ENCODE data around the gene MIXL1.
"Not testable (repeated sequence)": the region's sequence is repeated elsewhere in the genome, so short reads cannot be mapped to it uniquely, and the experiment has no call there.

The MIXL1 gene

GRCh38 chr1:226187380-226187779 lies 36.1 kb upstream of the MIXL1 start:
- TF ChIP-seq CTCF (conservative IDR thresholded peaks at IDR 0.05; ENCODE audit: low read depth, low read length): no peak
- peak overlapping the region; percentile 94 for H3K4me3 ChIP-seq (ENCODE audit: low read depth, low read length)
- DNase-seq (ENCODE audit: low read depth): no peak

GRCh38 chr1:226195144-226195543 lies 28.3 kb upstream of the MIXL1 start:
- no peak for TF ChIP-seq CTCF (conservative IDR thresholded peaks at IDR 0.05; ENCODE audit: low read depth, low read length)
- H3K4me3 ChIP-seq (ENCODE audit: low read depth, low read length): no peak overlapping the region
- no peak for DNase-seq (ENCODE audit: low read depth)

GRCh38 chr1:226199971-226200370 lies 23.5 kb upstream of the MIXL1 start:
- DNase-seq (ENCODE audit: low read depth): no peak
- no peak overlapping the region for H3K4me3 ChIP-seq (ENCODE audit: low read depth, low read length)
- no peak for TF ChIP-seq CTCF (conservative IDR thresholded peaks at IDR 0.05; ENCODE audit: low read depth, low read length)

- H3K4me3 ChIP-seq (ENCODE audit: low read depth, low read length): no peak overlapping the region
- DNase-seq (ENCODE audit: low read depth): peak; percentile 57
- peak; percentile 76 for TF ChIP-seq CTCF (conservative IDR thresholded peaks at IDR 0.05; ENCODE audit: low read depth, low read length)
These were observed 22.4 kb upstream of the MIXL1 start for GRCh38 chr1:226201029-226201593.

- DNase-seq (ENCODE audit: low read depth): no peak
- TF ChIP-seq CTCF (conservative IDR thresholded peaks at IDR 0.05; ENCODE audit: low read depth, low read length): no peak
- H3K4me3 ChIP-seq (ENCODE audit: low read depth, low read length): no peak overlapping the region
These were observed 21.2 kb upstream of the MIXL1 start for GRCh38 chr1:226202246-226202645.

GRCh38 chr1:226202666-226203065 lies 20.8 kb upstream of the MIXL1 start:
- H3K4me3 ChIP-seq (ENCODE audit: low read depth, low read length); DNase-seq (ENCODE audit: low read depth): not testable (repeated sequence)

GRCh38 chr1:226203240-226203639 lies 20.2 kb upstream of the MIXL1 start:
- no peak for TF ChIP-seq CTCF (conservative IDR thresholded peaks at IDR 0.05; ENCODE audit: low read depth, low read length)
- no peak overlapping the region for H3K4me3 ChIP-seq (ENCODE audit: low read depth, low read length)
- no peak for DNase-seq (ENCODE audit: low read depth)

Data from choroid plexus epithelial cell (primary cell).